Breast epithelium (tissue), 3 donors: ENCODE measurements around the gene EIF4G1.

ENCODE experiments used
- POLR2A ChIP-seq: fragments of 450-650 bp; IDR thresholded peaks from one replicate; pipeline ENCODE4 v1.6.1; 2016; ENCODE audit warnings: antibody characterized with exemption, mild to moderate bottlenecking, moderate library complexity
- POLR2AphosphoS5 ChIP-seq, 3 donors: sonication (generic); formaldehyde crosslinking; IDR thresholded peaks; one replicate each; pipeline ENCODE4 v1.6.1; 2017; ENCODE audit warnings: antibody characterized with exemption in 3 of 3
- TF ChIP-seq, protein P1 (sequence below), 3 donors: fragments of 450-650 bp; IDR thresholded peaks; one replicate each; pipeline ENCODE4 v1.5.1; 2016 to 2017; ENCODE audit warnings: antibody characterized with exemption in 3 of 3, mild to moderate bottlenecking in 3 of 3, moderate library complexity in 3 of 3

GRCh38 chr3:184360929-184361531 lies 46.6 kb downstream of the EIF4G1 start:
- TF ChIP-seq, protein P1, sequence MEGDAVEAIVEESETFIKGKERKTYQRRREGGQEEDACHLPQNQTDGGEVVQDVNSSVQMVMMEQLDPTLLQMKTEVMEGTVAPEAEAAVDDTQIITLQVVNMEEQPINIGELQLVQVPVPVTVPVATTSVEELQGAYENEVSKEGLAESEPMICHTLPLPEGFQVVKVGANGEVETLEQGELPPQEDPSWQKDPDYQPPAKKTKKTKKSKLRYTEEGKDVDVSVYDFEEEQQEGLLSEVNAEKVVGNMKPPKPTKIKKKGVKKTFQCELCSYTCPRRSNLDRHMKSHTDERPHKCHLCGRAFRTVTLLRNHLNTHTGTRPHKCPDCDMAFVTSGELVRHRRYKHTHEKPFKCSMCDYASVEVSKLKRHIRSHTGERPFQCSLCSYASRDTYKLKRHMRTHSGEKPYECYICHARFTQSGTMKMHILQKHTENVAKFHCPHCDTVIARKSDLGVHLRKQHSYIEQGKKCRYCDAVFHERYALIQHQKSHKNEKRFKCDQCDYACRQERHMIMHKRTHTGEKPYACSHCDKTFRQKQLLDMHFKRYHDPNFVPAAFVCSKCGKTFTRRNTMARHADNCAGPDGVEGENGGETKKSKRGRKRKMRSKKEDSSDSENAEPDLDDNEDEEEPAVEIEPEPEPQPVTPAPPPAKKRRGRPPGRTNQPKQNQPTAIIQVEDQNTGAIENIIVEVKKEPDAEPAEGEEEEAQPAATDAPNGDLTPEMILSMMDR (IDR thresholded peaks at IDR 0.05): no peak
- TF ChIP-seq POLR2A (no peak), POLR2AphosphoS5 (IDR thresholded peaks at IDR 0.05) (no peak)
